CD4-positive, alpha-beta T cell (primary cell): Measurements from ENCODE around the gene ZNF366. TPM values are rescaled to one million over a fixed set of nuclear protein-coding genes. Genes with fewer than 3 reads are reported as not detected.

Source experiments
- ATAC-seq: fragments of 200-7000 bp; cut with Tn5 transposase; one replicate; pipeline ENCODE4 v1.10.0; 2022; ENCODE audit warnings: mild to moderate bottlenecking; ENCODE audit not compliant: poor library complexity
- CTCF ChIA-PET: fragments of 350-600 bp; sonication (Branson Sonifier 250); formaldehyde crosslinking; loops from one replicate; lab custom pipeline; 2021; ENCODE audit warnings: antibody characterized with exemption, inconsistent platforms; lab: Charles Lee
- POLR2A ChIA-PET: fragments of 350-600 bp; sonication (Branson Sonifier 250); formaldehyde crosslinking; loops from one replicate; lab custom pipeline; 2021; ENCODE audit warnings: antibody characterized with exemption, inconsistent platforms; lab: Charles Lee
- DNase-seq, 14 experiments: peaks; one replicate each; pipeline ENCODE4 v3.0.0-alpha.2; 2013 to 2020; ENCODE audit warnings: mixed read lengths in 2 of 14
- H3K27ac ChIP-seq, 2 donors: one replicate each; pipeline versions ENCODE4 v1.5.1 to v1.7.0; 2013; ENCODE audit warnings: low read length in 2 of 2, low read depth in 1 of 2, mild to moderate bottlenecking in 1 of 2
- H3K27me3 ChIP-seq, 2 experiments: 1 replicate in 1 of 2; 2 replicates in 1 of 2; pipeline versions ENCODE4 v1.6.1 to v1.7.0; 2013; ENCODE audit warnings: low read length in 2 of 2, control low read depth in 1 of 2, mild to moderate bottlenecking in 1 of 2, moderate library complexity in 1 of 2; ENCODE audit not compliant: insufficient read depth in 2 of 2, control insufficient read depth in 1 of 2
- H3K36me3 ChIP-seq: one replicate; pipeline ENCODE4 v1.6.1; 2013; ENCODE audit warnings: low read length, control low read depth; ENCODE audit not compliant: insufficient read depth
- H3K4me1 ChIP-seq: one replicate; pipeline ENCODE4 v1.6.1; 2013; ENCODE audit warnings: low read length, control low read depth; ENCODE audit not compliant: insufficient read depth
- H3K4me3 ChIP-seq: one replicate; pipeline ENCODE4 v1.5.1; 2013; ENCODE audit warnings: mild to moderate bottlenecking, low read length, moderate library complexity
- H3K9me3 ChIP-seq, 2 experiments: 1 replicate in 1 of 2; 2 replicates in 1 of 2; pipeline versions ENCODE4 v1.6.1 to v1.7.0; 2013; ENCODE audit warnings: low read length in 2 of 2, mild to moderate bottlenecking in 2 of 2, control low read depth in 1 of 2, moderate library complexity in 1 of 2; ENCODE audit not compliant: control insufficient read depth in 1 of 2, insufficient read depth in 1 of 2
- H3K27ac Mint-ChIP-seq: one replicate; pipeline ENCODE4 v1.8.0; 2020; ENCODE audit warnings: mixed read lengths
- H3K27me3 Mint-ChIP-seq: one replicate; pipeline ENCODE4 v1.8.0; 2021; ENCODE audit warnings: mixed read lengths
- H3K36me3 Mint-ChIP-seq: one replicate; pipeline ENCODE4 v1.8.0; 2021; ENCODE audit warnings: low read depth, mixed read lengths
- H3K4me1 Mint-ChIP-seq: one replicate; pipeline ENCODE4 v1.8.0; 2021; ENCODE audit warnings: low read depth, mixed read lengths
- H3K4me3 Mint-ChIP-seq: one replicate; pipeline ENCODE4 v1.8.0; 2020; ENCODE audit warnings: mild to moderate bottlenecking, mixed read lengths
- H3K9me3 Mint-ChIP-seq: one replicate; pipeline ENCODE4 v1.8.0; 2020; ENCODE audit warnings: mixed read lengths
- CTCF ChIP-seq: fragments of 200-600 bp; IDR thresholded peaks from one replicate; pipeline ENCODE4 v1.8.0; 2022; ENCODE audit warnings: antibody characterized with exemption, mild to moderate bottlenecking
- intact Hi-C, 2 experiments: fragments of 100-400 bp; cut with DNase I in 1 of 2; cut with micrococcal nuclease in 1 of 2; formaldehyde crosslinking; loops; one replicate each; pipeline versions ENCODE4 v1.15.1 to v1.9.0; 2023 to 2025; cut with DNase I, micrococcal nuclease
- total RNA-seq, 174 experiments: library from RNA in 2 of 174; stranded (reverse) in 2 of 174; gene quantifications; one replicate each; pipeline ENCODE4 v1.2.3 and lab custom pipeline; 2021 to 2026

Gene ZNF366
- total RNA-seq, 2 experiments from 2014 or later = 0.06 to 0.14 TPM

- TF ChIP-seq CTCF = no peak
- Mint-ChIP-seq H3K27me3 (peaks cover 25% of the 10 kb centered on the region), H3K9me3 (no peaks in the 10 kb centered on the region), H3K4me1 (no peaks in the 10 kb centered on the region), H3K27ac (no peak overlapping the region), H3K36me3 (no peaks in the 10 kb centered on the region), H3K4me3 (no peak overlapping the region)
- no peaks in the 10 kb centered on the region for H3K4me1 ChIP-seq
- intact Hi-C loops = no loop called here
- H3K9me3 ChIP-seq = no peaks in the 10 kb centered on the region
- ChIA-PET CTCF (no interaction called here), POLR2A (no interaction called here)
- ATAC-seq (no peak), DNase-seq (no peak)
- no peaks in the 10 kb centered on the region for H3K36me3 ChIP-seq
- no peak overlapping the region for H3K4me3 ChIP-seq
- H3K27ac ChIP-seq = no peak overlapping the region
- peaks cover 0 to 11% of the 10 kb centered on the region in 2 experiments for H3K27me3 ChIP-seq
These were observed 79.4 kb downstream of the ZNF366 start for GRCh38 chr5:72427488-72428437.

DNA sequence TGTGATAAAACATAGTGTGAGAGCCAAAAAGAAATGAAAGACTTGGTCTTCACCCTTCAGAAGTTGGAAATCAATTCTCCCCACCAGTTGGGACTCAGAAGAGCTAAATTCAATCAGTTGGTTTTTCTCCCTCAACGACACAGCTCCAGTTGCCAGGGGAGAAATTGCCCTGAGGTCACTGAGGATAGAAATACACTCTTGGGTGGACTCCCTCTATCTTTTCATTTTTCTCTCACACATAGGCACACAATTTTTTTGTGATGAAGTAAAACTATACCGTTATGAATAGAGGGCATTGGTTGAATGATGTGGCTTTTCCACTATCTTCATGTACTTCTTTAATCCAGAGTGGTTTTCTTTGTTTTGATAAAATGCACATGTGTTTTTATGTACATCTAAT, 80.2 kb downstream of the ZNF366 start:
- TF ChIP-seq CTCF = no peak
- Histone ChIP-seq H3K27me3 (peaks cover 0 to 11% of the 10 kb centered on the region in 2 experiments), H3K4me1 (no peaks in the 10 kb centered on the region), H3K27ac (no peak overlapping the region), H3K36me3 (no peaks in the 10 kb centered on the region), H3K9me3 (no peaks in the 10 kb centered on the region), H3K4me3 (no peak overlapping the region)
- Mint-ChIP-seq H3K9me3 (no peaks in the 10 kb centered on the region), H3K4me1 (no peaks in the 10 kb centered on the region), H3K4me3 (no peak overlapping the region), H3K36me3 (no peaks in the 10 kb centered on the region), H3K27me3 (peaks cover 24% of the 10 kb centered on the region), H3K27ac (no peak overlapping the region)
- ChIA-PET POLR2A (no interaction called here), CTCF (no interaction called here)
- no peak for DNase-seq
- intact Hi-C loops = no loop called here
- no peak for ATAC-seq

DNA sequence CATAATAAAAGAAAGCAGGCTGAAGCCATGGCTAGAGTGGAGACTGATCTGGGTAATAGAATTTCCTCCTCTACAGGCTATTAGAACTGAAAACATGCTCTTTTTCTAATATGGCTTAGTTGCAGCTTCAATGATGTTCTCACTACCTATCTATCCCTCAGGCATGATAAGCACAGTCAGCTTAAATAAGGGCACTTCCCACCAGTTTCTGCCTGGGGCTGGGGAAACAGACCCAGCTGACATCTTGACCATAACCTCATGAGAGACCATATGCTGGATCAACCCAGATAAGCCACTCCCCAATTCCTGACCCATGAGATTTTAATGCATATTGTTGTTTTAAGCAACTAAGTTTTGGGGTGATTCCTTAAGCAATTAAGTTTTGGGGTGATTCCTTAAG, 81.2 kb downstream of the ZNF366 start:
- Mint-ChIP-seq H3K27me3 (peaks cover 20% of the 10 kb centered on the region), H3K36me3 (no peaks in the 10 kb centered on the region), H3K27ac (no peak overlapping the region), H3K4me3 (no peak overlapping the region), H3K4me1 (no peaks in the 10 kb centered on the region), H3K9me3 (no peaks in the 10 kb centered on the region)
- no peak for TF ChIP-seq CTCF
- intact Hi-C loops = no loop called here
- H3K27ac ChIP-seq = no peak overlapping the region
- CTCF ChIA-PET = no interaction called here
- no peak for ATAC-seq
- H3K4me3 ChIP-seq = no peak overlapping the region
- peaks cover 0 to 11% of the 10 kb centered on the region in 2 experiments for H3K27me3 ChIP-seq
- H3K36me3 ChIP-seq = no peaks in the 10 kb centered on the region
- H3K9me3 ChIP-seq = no peaks in the 10 kb centered on the region
- H3K4me1 ChIP-seq = no peaks in the 10 kb centered on the region
- POLR2A ChIA-PET = no interaction called here
- no peak for DNase-seq
